Suprapubic skin (tissue), 3 donors: ENCODE measurements around the gene TRIM13.
"Not testable (repeated sequence)": the region's sequence is repeated elsewhere in the genome, so short reads cannot be mapped to it uniquely, and the experiment has no call there.

Experiments used
- CTCF ChIP-seq, 2 donors: fragments of 200-600 bp in 1 of 2; fragments of 450-650 bp in 1 of 2; sonication (generic) in 1 of 2; IDR thresholded peaks; one replicate each; pipeline ENCODE4 v1.5.1; 2016 to 2019; ENCODE audit warnings: antibody characterized with exemption in 2 of 2, mild to moderate bottlenecking in 1 of 2, moderate library complexity in 1 of 2
- EP300 ChIP-seq: sonication (generic); formaldehyde crosslinking; IDR thresholded peaks from one replicate; pipeline ENCODE4 v1.6.1; 2017; ENCODE audit warnings: antibody characterized with exemption
- POLR2A ChIP-seq, 2 donors: fragments of 450-650 bp; IDR thresholded peaks; one replicate each; pipeline ENCODE4 v1.6.1; 2017; ENCODE audit warnings: antibody characterized with exemption in 2 of 2, mild to moderate bottlenecking in 2 of 2, moderate library complexity in 2 of 2

GRCh38 chr13:50062336-50062735 is 65.5 kb downstream of the TRIM13 start:
- TF ChIP-seq POLR2A (IDR thresholded peaks at IDR 0.05); CTCF (IDR thresholded peaks at IDR 0.05); EP300: not testable (repeated sequence)
